ENCODE results near the gene GABRR1.
A peak's percentile ranks its signal among the peaks of the same experiment; 100 is the strongest.
"Not testable (repeated sequence)": the region's sequence is repeated elsewhere in the genome, so short reads cannot be mapped to it uniquely, and the experiment has no call there.

The GABRR1 gene

DNA sequence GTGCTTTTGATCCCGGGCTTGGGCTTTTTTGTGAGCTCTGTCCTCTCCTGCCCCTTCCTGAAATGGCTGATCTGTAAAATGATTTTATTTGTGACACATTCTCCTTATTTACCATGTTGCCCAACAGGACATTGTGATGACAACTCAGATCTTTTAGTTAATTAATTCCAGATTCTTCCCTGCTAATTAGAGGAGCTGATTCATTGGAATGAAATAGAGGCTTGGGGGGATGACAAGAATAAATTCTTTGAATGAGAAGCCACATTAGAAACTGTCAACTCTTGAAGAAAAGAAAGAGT, 26.1 kb upstream of the GABRR1 start:
- no peak for DNase-seq (ENCODE audit: insufficient read length, low spot score)
- TF ChIP-seq, protein P1, sequence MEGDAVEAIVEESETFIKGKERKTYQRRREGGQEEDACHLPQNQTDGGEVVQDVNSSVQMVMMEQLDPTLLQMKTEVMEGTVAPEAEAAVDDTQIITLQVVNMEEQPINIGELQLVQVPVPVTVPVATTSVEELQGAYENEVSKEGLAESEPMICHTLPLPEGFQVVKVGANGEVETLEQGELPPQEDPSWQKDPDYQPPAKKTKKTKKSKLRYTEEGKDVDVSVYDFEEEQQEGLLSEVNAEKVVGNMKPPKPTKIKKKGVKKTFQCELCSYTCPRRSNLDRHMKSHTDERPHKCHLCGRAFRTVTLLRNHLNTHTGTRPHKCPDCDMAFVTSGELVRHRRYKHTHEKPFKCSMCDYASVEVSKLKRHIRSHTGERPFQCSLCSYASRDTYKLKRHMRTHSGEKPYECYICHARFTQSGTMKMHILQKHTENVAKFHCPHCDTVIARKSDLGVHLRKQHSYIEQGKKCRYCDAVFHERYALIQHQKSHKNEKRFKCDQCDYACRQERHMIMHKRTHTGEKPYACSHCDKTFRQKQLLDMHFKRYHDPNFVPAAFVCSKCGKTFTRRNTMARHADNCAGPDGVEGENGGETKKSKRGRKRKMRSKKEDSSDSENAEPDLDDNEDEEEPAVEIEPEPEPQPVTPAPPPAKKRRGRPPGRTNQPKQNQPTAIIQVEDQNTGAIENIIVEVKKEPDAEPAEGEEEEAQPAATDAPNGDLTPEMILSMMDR (IDR thresholded peaks at IDR 0.05; ENCODE audit: insufficient read depth, missing control alignments) = no peak
- no peak for FAIRE-seq

DNA sequence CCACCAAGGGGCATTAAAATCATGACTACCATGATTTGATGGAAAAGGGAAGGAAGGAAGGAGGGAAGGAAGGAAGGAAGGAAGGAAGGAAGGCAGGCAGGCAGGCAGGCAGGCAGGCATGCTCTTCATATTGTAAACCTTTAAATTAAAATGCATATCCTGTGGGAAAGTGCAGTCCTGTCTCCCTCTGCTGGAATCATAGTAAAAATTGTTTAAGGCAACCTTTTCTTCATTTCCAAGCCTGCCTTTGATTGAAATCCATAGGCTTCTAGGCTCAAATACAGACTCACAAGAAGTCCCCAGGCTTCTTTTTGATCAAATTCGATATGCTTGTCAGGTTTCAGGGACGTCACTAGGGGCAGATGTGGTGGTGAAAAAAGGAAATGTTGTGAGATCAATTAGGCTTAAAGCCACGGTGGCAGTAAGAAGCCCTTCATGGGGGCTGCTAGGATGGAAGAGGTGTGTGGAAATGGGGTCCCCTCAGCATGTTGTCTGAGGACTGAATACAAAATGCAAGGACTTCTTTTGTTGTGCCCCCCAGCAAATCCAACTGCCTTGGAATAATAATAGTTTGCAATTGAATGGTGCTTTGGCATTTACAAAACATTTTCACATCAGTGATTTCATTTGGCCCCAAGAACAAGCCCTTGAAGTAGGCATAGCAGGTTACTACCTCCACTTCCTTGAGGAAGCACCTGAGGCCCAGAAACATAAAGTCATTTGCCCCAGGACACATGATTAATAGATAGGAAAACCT, 25.6 kb upstream of the GABRR1 start:
- TF ChIP-seq, protein P1 (IDR thresholded peaks at IDR 0.05; ENCODE audit: insufficient read depth, missing control alignments) = peak; percentile 60
- FAIRE-seq = peak; percentile 60
- peak; percentile 44 for DNase-seq (ENCODE audit: insufficient read length, low spot score)

DNA sequence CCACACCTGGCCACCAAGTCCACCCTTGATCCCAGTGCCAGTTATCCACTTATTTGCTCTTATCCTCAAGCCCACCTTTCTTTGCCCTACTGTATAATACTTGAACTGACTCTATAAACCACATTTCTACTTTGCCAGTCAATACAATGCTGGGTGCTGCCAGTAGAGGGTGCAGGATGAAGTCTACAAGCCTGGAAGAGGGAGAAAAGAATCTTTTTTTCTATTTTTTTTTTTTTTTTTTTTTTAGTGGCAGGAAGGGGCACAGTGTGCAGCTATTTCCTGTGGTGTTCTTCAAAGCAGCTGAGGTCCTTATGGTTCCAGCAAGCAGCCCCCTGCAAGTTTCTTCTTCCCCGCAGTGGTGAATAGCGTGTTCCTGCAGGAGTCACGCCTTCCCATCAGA, 22.2 kb upstream of the GABRR1 start:
- DNase-seq (ENCODE audit: insufficient read length, low spot score) (no peak), FAIRE-seq (no peak)
- TF ChIP-seq, protein P1 (IDR thresholded peaks at IDR 0.05; ENCODE audit: insufficient read depth, missing control alignments) = peak; percentile 9

DNA sequence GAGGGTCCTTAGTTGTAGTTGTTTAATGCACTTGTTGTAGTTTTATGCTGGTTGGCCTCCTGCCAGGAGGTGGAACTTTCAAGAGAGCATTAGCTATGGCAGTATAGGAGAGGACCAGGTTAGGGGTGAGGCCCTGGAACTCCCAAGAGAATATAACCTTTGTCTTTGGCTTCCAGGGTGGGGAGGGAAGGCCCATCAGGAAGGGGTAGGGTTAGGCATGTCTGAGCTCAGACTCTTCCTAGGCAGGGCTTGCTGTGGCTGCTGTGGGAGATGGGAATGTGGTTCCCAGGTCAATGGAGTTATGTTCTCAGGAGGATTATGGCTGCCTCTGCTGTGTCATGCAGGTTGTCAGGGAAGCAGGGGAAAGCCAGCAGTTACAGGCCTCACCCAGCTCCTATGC, 20.0 kb upstream of the GABRR1 start:
- DNase-seq (ENCODE audit: insufficient read length, low spot score) (no peak), FAIRE-seq (no peak)
- TF ChIP-seq, protein P1 (IDR thresholded peaks at IDR 0.05; ENCODE audit: insufficient read depth, missing control alignments) = no peak

DNA sequence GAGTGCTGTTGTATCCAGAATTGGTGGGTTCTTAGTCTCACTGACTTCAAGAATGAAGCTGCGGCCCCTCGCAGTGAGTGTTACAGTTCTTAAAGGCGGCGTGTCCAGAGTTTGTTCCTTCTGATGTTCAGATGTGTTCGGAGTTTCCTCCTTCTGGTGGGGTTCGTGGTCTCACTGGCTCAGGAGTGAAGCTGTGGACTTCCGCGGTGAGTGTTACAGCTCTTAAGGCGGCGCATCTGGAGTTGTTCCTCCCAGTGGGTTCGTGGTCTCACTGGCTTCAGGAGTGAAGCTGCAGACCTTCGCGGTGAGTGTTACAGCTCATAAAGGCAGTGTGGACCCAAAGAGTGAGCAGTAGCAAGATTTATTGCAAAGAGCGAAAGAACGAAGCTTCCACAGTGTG, 16.4 kb upstream of the GABRR1 start:
- FAIRE-seq; DNase-seq (ENCODE audit: insufficient read length, low spot score): not testable (repeated sequence)

DNA sequence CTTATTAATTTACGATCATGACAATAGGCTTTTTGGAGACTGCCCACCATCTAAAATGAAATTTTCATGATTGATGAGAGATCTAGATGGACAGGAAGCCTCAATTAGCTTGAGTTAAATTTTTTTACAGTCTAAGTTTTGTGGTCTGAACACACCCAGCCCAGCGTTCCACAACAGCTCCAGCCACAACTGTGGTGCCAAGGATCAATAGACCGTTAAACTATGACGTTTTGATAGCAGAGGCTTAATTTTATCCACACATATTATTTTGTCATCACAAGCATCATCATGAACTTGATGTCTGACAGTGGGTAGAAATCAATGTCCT, 5.5 kb upstream of the GABRR1 start:
- FAIRE-seq (no peak), DNase-seq (ENCODE audit: insufficient read length, low spot score) (no peak)
- TF ChIP-seq, protein P1 (IDR thresholded peaks at IDR 0.05; ENCODE audit: insufficient read depth, missing control alignments) = no peak

DNA sequence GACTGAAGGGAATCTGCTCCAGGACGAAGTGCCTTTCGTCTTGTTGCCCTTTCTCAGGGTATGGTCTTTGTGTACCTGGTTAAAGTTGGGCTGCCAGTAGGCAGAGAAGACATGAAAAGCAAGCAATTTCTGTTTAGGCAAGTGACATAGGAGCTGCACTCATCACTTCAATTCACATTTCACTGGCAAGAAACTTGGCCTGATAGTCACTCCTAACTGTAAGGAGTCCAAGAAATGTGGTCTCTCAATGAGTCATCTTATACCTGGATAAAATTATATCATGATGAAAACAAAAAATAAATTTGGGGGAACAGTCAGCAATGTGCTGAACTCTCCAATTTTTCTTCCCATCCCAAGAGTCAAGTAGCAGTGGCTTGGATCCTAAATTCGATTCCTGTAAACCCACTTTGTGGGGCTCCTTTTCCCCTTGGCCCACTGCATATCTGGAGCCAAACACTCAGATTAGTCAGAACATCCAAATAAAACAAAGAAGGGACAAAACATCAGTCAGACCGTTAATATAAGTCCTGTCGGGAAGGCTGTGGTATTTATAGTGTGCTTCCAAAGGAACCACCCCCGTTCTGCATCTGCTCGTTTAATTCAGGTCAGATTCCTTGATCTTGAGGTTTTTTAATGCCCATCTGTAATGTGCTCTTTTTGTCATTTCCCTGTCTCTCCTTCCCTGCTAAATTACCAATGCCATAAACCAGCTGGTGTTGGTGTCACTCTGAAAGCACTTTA, 5.0 kb upstream of the GABRR1 start:
- DNase-seq (ENCODE audit: insufficient read length, low spot score) (no peak), FAIRE-seq (no peak)
- TF ChIP-seq, protein P1 (IDR thresholded peaks at IDR 0.05; ENCODE audit: insufficient read depth, missing control alignments) = no peak
